Measurements from ENCODE around the gene THBS2. TPM values are rescaled to one million over a fixed set of nuclear protein-coding genes. Genes with fewer than 3 reads are reported as not detected.
"Not testable (repeated sequence)": the region's sequence is repeated elsewhere in the genome, so short reads cannot be mapped to it uniquely, and the experiment has no call there.

THBS2 gene
- total RNA-seq, 1 experiment from 2014 or later: 93.5 TPM

DNA sequence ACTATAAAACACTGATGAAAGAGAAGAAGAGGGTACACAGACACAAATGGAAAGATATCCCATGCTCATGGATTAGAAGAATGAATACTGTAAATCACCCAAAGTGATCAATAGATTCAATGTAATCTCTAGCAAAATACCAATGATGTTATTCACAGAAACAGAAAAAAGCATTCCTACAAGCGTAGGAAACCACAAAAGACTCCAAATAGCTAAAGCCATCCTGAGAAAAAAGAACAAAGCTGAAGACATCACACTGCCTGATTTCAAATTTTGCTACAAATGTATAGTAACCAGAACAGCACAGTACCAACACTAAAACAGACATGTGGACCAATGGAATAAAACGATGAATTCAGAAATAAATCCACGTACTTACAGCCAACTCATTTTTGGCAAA is 43.0 kb downstream of the THBS2 start:
- no peak for DNase-seq (ENCODE audit: low read depth)

DNA sequence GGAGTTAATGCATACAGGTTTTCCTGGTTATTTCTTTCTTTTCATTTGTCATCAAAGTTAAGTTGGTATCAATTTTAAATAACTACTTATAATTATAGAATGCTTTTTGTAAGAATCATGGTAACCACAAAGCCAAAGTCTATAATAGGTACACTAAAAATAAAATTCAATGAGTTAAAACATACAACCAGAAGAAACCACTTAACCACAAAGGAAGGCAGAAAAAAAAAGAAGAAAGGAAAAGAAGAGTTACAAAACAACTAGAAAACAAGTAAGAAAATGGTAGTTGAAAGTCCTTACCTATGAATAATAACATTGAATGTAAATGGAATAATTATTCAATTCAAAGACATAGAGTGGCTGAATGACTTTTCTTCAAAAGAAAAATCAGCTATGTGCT is 45.6 kb downstream of the THBS2 start:
- DNase-seq (ENCODE audit: low read depth): peak; percentile 52

DNA sequence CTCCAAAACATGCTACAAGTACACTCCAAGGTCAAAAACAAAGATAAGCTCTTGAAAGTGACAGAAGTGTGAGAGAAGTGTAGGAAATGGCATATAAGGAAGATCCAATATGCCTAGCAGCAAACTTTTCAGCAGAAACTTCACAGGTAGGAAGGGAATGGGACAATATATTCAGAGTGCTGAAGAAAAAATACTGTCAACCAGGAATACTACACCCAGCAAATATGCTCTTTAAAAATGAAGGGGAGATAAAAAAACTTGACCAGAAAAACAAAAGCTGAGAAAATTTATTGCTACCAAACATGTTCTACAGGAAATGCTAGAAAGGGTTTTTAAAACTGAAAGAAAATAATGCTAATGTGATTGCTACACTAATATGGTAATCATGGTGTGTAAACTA is 46.2 kb downstream of the THBS2 start:
- DNase-seq (ENCODE audit: low read depth): no peak

DNA sequence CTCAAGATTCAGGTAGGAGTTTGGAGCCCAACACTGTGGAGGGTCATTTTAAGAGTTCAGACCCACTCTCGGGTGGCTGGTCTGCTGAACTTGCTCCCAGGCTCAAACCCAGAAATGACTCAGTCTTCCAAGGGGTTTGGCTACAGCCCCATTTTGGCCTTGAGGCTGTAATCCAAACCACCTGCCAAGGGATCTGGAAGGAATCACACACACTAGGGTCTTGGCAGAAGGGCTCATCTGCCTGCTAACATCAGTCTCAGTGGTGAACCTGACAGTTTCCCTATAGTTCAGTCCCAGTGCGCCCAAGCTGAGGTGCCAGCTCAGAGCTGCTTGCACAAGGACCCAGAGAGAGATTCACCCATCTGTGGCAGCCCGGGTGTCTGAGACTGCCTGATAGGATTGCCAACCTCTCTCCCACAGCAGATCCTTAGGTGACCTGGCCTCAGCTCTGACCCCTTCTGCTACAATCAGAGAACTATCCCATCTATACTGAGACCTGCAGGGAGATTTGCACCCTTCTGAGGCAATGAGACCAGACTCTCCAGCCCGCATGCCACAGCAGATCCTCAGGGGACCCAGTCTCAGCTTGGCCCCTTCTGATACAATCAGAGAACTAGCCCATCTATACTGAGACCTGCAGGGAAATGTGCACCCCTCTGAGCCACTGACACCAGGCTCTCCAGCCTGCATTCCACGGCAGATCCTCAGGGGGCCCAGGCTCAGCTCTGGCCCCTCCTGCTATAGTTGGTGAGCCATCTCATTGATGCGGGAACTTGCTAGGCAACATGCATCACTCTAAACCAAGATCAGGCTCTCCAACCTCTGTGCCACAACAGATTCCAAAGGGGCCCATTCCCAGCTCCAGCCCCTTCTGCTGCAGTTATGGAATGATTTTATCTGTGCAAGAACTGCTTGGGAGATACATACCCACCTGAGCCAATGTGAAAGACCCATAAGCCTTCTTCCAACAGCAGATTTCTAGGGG is 48.2 kb downstream of the THBS2 start:
- peak; percentile 90 for DNase-seq (ENCODE audit: low read depth)

DNA sequence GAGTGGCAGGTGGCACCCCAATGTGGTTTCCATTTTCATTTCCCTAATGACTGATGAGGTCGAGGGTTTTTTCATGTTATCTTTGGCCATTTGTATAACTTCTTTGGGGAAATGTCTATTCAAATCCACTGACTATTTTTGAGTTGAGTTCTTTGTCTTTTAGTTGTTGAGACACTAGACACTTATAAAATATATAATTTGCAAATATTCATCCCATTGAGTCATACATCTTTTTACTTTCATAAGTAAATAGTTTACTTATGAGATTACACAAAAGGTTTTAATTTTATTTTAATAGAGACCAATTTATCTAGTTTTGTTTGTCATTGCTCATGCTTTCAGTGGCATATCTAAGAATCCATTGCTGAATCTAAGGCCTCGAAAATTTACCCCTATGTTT is 49.5 kb downstream of the THBS2 start:
- no peak for DNase-seq (ENCODE audit: low read depth)

DNA sequence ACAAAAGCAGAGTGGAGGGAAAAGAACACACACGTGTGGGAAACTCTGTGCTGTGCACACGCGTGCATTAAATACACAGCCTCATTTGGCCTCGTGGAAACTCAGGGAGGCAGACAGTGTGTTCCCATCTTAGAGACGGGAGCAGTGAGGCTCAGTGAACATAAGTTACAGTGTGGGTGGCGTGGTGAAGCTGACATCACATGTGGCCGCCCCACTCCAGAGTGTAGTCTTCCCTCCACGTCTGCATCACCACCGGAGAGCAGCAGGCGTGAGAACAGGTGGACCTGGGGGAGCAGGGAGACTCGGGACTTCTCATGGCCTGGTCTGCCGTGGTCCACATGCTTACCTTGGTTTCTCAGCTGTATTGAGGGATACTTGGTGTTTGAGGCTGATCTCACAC is 51.7 kb downstream of the THBS2 start:
- no peak for DNase-seq (ENCODE audit: low read depth)

DNA sequence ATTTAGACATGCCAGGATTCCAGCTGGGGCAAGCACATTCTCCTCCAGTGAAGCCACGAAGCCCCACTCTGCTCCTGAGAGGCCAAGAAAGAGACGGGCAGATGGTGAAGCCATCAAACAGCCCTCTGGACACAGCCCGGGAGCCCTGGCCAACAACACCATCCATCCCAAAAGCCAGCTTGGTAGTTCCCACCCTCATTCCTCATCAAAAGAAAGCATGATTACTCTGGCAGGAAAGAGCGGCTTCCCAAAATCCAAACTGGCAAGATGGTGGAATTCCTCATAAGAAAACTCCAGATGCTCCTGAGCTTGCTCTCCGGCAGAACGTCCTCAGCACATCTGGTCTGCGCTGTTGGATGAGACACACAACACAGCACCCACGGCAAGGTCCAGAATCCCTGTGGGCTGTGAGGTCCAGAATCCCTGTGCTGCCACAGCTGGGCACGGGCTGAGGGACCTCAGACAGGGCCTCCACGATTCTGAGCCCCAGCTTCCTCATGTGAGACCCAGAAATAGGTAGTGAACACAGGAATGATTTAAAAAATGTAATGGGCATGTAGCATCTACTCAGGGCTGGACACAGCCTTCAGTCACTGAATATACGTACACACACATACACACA is 52.6 kb downstream of the THBS2 start:
- DNase-seq (ENCODE audit: low read depth): no peak

DNA sequence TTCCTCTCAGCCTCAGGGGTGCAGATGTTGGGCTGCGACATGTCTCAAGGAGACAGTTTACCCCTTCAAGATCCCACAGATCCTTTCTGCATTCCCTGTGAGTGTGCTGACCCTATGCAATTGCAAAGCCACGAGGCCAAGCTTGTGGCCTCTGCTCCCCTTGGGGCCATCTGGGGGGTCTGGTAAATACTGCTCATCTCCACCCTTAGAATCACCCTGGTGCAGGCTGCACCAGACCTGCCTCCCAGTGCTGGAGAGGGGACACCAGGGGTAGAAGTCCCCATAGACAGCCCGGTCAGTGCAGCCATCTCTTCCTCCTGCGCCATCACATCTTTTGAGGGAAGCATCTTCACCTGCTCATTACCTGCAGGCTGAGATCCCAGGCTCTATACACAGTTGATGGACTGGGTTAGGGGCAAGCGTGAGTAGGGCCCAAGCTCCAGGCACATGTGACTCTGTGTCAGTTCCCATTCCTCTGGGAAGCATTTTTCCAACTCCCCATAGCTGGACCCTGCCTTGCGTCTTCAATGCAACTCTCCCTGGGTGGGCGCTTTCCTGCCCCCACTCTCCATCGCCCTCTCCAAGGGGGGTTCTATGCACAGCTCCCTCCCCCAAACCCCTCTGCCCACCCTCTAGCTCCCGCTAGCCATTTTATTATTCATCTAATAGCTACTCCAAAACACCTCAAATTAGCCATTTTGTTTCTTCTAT is 53.9 kb downstream of the THBS2 start:
- no peak for DNase-seq (ENCODE audit: low read depth)

DNA sequence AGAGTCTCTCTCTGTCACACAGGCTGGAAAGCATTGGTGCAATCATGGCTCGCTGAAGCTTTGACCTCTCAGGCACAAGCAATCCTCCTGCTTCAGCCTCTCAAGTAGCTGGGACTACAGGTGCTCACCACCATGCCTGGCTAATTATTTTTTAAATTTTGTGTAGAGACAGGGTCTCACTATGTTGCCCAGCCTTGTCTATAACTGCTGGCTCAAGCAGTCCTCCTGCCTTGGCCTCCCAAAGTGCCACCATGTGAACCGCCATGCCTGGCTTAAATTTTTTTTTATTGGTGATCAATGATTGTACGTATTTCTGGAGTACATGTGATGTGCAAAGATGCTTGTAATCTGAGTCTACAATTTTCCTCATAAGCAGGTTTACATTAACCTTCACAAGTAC is 54.8 kb downstream of the THBS2 start:
- DNase-seq (ENCODE audit: low read depth): no peak

DNA sequence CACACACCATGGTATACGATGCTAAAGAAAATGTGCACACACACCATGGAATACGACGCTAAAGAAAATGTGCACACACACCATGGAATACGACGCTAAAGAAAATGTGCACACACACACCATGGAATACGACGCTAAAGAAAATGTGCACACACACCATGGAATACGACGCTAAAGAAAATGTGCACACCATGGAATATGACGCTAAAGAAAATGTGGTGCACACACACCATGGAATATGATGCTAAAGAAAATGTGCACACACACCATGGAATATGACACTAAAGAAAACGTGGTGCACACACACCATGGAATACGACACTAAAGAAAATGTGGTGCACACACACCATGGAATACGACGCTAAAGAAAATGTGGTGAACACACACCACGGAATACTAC is 55.7 kb downstream of the THBS2 start:
- DNase-seq (ENCODE audit: low read depth): not testable (repeated sequence)

DNA sequence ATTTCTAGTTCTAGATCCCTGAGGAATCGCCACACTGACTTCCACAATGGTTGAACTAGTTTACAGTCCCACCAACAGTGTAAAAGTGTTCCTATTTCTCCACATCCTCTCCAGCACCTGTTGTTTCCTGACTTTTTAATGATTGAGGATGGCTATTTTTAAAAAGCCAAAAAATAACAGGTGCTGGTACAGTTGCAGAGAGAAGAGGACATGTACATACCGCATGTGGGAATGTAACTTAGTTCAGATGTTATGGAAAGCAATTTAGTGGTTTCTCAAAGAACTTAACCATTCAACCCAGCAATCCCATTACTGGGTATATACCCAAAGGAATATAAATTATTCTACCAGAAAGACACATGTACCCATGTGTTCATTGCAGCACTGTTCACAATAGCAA is 57.4 kb downstream of the THBS2 start:
- DNase-seq (ENCODE audit: low read depth): not testable (repeated sequence)

DNA sequence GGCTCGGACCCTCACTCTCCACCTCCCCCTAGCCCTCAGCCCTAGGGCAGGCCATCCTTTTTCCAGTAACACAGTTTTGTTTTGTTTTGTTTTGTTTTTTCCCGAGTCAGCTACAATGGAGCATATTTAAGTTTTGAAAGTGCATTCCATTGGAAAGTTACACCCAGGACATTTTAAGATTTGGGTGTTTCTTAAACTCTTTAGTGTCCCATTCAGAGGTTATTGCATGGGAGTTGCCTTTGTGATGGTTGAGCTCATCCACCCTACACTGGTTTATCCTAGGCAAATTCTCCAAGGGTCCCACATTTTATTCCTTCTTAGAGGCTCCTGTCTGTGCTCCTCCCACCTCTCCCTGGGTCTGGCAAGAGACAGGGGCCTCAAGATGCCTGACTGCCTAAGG is 58.9 kb downstream of the THBS2 start:
- DNase-seq (ENCODE audit: low read depth): no peak

DNA sequence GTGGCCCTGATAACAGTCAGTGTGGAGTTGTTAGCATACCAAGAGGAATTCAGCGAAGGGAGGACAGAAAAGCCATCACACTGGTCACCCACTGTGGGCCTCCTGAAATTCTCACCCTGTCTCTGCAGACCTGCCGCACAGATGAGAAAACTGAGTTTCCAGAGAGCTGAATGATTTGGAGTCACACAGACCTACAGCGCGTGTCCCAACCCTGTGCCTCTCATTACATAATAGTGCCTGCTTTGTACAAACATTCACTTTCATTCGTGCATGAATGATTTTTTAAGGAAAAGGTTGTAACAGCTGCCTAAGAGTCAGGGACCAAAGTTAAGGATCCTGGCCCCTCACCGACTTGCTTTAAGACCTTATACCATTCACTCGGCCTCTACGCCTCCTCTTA is 62.7 kb downstream of the THBS2 start:
- no peak for DNase-seq (ENCODE audit: low read depth)

DNA sequence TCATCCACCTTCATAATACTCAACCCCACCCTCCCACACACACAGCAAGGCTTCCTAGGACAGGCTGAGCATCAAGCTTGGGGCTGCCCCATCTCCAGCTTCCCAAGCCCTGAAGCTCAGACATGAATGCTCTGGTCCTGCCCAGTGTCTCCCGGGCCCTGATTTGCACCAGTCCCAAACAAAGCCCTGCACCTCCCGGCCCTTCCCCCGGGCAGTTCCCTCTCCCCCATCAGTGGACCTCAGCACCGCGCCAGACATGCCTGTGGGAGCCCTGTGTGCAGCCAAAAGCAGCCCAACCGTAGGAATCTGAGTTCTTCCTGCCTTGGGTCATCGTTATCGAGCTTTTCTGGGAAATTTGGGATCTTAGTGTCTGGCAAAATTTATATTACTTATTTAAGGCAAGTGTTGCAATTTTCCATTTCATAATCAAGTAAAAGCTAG is 63.5 kb downstream of the THBS2 start:
- DNase-seq (ENCODE audit: low read depth): peak; percentile 75

DNA sequence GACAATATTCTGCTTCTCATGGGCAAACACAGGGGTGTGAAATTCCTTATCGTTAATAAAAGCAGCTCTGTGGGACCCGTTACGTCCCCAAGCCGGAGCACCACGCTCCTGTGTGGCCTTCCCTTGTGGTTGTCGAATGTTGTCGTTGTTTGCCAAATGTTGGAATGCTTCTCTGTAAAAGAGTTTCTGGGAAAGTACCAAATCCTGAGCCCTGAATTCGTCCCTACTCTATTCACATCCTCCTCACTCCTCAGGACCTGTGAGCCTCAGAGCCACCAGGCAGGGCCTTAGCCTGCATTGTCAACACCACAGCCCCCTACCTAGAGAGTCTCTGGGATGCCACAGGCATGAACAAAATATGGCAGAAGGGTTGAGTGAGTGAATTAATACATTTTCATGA is 64.0 kb downstream of the THBS2 start:
- no peak for DNase-seq (ENCODE audit: low read depth)

DNA sequence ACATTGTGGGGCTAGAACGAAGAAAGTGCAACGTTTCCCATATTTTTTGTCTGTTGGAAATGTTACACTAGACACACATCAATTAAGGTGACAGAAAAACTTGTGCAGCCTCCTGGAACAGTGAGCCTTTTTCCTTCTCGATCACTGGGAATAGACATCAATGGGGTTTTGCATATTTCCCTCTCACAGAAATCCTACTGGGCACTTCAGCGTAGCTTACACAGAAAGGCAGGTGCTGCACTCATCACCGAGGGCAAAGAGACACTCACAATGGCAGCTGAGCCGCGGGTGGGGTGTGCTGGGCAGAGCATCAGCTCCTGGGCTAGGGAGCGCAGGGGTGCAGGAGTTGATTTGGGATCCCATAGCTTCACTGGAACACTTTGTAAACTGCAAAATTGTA is 64.5 kb downstream of the THBS2 start:
- DNase-seq (ENCODE audit: low read depth): no peak

DNA sequence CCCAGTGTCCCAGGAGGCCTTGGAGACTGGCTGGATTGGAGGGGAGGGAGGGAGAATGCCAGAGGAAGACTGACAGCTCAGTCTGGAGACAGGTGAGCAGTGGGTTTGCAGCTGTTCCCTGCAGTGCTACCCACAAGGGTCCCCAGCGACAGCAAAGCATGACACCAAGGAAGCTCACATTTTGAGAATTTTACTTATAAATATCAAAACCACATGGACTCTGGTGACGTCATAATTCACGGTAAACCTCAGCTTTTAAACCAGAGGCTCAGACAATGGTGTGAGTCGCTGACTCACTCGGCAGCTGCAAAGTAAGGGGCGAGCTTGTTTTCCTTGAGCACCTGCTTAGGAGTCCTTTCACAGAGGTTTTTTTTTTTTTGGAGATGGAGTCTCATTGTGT is 65.2 kb downstream of the THBS2 start:
- peak; percentile 93 for DNase-seq (ENCODE audit: low read depth)

DNA sequence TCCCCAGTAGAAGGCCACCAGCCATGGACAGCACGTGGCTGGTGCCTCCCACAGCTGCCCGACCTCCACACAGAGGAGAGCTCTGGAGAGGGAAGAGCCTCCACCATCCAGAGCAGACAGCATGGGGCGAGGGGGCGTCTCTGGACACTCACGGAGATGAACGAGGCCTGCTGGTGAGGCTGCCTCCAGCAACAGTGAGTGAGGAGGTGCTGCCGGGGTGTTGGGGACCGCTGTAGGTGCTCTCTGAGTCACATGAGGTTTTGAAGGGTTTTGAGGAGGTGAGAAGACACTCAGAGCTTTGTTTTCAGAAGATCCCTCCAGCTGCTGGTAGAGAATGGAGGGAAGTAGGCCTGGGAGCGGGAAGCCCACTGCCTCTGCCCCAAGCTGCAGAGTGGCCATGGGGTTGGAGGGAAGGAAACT is 65.6 kb downstream of the THBS2 start:
- no peak for DNase-seq (ENCODE audit: low read depth)

DNA sequence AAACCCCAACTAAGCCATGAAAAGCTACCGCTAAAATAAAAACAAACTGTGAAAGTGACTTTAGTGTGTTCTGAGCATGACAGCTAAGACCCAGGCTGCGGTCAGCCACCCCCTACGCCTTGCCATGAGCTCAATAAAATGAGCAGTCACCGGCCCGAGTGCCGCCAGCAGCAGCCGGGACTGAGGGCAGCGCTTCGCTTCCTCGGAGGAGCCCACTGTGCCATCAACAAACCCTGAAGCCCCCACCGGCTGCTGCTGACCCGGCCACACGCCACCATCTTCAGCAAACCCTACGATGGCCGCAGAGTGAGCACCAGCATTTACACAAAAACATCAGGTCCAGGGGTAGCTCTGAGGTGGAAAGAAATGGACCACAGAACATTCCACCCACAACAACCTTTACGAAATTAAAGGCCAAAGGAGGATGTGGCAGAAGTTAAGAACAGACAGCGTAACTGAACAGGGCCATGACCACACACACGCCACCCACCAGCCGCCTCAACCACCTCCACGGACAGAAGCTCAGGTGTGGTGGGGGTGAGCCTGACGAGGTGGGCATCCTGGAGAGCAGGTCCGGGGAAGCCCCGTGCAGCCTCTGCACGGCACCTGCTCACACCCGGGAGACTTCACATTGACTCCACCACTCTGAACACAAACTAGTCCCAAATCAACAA is 67.0 kb downstream of the THBS2 start:
- DNase-seq (ENCODE audit: low read depth): no peak

DNA sequence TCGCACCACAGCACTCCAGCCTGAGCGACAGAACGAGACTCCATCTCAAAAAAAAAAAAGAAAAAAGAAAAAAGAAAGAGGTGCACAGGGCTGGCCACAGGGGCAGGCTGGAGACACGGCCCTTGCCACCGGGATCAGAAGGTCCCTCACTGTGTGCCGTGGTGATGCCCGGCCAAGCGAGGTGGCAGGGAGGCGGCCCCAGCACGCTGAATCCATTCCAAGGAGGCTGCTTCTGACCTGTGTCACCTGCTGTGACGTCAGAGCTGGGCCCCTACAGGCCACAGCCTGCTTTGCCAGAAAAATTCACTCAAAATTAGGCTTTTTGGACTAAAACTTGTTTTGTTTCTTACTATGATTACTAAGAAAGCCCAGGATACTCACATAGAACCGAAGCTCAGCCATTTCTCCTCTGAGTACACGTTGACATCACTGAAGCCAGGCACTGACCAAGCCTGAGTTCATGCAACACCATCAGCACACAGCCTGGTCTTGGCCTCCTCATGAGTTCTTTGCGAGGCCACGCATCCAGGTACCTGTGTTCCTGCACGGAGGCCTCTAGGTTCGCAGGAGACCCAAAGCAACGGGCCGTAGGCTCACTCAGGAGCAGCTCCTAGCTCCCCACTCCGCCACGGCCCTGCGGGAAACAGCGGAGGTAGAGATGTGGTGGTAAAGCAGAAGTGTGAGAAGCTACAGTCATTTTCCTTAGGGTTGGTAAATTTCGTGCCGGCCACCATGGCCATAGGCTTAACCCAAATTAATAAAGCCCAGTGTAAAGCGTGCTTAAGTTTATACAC is 67.8 kb downstream of the THBS2 start:
- DNase-seq (ENCODE audit: low read depth): no peak

DNA sequence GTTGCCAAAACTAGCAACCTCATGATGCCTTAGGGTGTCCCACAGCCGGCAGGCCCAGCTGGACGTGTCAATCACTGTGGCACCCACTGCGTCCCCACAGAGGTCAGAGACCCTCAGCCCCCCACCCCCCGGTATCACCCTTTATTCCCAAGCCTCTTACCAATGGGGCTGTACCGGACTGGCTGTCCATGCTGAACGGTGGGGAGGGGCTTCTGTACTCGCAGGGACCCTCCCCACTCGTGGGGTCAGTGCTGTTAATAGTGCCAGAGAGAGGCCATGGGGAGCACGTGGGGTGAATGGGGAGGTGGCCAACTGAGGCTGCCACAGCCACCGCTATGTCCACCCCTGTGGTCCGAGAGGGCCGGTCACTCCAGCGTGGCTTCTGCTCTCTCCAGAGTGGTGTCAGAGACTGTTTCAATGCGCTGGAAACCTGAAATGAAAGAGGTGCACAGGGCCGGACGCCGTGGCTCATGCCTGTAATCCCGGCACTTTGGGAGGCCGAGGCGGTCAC is 68.6 kb downstream of the THBS2 start:
- no peak for DNase-seq (ENCODE audit: low read depth)

Data from RPMI7951 (cell line).